Measurements from ENCODE around the gene GRK7.
"Not testable (repeated sequence)": the region's sequence is repeated elsewhere in the genome, so short reads cannot be mapped to it uniquely, and the experiment has no call there.

Gene GRK7

DNA sequence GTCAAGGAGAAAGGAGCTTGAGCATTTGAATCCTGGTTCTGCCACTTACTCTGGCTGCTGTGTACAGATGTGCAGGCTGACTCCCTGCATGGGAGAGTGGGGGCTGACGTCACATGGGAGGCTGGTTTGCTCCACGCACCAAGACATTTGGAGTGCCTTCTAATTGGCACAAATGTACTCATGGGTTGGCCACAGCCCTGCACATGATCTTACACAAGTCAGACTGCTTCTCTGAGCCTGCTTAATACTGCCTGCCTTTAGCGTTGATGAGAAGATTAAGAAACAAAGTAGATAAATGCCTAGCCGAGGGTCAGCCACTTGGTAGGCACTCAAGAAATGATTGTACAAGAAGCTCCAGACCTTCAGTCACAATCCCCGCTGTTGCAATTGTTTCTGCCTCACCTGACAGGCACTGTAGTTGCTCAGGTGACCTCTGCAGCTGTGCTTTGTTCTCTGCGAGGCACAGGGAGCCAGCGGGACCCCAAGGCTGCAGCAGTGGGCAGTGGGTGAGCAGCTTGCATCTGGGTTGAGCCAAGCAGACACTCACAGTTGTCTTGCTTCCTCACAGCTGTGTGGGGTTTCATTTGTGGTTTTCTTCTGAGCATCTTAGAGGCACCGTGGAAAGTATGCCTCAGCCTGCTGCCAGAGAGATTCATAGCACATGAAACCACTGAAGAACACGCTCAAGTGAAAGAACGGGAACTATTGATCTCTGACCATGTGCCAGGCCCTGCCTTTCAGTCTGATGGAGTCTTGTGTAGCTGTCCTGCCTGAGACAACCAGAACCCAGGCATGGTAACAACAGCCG, 33.1 kb downstream of the GRK7 start:
- peak; percentile 43 for DNase-seq (ENCODE audit: low read depth)

DNA sequence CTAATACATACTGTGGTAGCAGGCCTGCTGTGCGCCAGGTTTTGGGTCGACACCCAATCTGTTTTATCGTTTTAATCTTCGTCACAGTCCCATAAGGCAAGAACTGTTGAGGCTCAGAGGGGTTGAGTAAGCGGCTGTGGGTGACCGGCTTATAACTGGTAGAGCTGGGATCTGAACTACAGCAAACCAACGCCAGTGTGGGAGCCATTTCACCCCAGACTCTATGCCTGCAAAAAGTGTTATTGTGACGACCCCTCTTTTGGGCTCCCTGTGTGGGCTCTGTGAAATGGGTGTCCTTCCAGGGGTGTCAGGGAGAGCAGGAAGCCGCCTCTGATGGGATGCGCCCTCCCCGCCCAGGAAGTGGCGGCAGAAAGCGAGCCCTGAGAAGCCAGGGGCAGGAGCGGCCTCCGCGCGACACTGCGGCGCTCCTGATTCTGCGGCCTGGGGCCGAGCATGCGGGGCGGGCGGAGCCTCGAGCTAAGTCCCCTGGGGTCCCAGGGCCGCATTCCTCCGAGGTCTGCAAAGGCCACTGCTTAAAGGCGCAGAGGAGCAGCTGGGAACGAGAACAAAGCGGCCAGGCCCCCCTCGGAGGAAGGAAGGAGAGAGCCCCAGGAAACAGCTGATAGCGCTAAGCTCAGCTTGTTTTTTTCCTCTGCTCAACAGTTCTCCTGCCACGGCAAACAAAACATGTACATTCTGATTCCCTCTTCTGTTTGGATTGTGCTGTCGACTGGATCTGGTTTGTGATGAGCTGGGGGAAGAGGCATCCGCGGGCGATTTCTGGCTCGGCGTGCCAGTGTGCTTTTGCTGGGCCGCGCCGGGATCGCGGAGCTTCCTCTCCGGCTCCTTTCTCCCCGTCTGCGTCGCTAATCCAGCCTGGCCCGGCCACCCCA, 33.9 kb downstream of the GRK7 start:
- DNase-seq (ENCODE audit: low read depth): peak; percentile 16

DNA sequence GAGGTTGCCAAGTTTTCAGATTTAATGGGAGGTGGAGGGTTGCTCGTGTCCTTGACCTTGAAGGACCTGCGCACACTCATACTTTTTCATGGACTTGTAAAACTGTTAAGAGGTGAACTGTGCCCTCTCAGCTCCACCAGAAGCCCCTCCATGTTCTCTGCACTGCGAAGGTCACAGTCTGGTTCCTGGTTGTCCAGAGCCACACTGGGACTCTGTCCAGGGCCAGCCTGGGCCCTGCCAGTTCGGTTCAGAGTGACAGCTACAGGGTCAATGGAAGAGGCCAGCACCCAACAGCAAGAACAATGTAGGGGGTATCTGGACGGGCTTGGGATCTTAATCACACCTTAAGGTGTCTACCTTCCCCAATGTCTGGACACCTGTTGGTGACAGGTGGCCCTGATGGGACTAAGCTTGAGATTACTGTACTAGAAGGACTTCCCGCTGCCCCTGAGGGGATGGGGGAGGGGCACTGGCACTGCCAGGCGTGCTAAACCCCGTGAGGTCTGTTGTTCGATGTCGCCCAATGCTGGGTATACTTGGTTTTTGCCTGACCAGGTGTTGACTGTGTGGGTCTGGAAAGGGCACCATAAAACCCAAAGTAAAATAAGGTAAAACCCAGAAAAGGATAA, 34.7 kb downstream of the GRK7 start:
- no peak for DNase-seq (ENCODE audit: low read depth)

DNA sequence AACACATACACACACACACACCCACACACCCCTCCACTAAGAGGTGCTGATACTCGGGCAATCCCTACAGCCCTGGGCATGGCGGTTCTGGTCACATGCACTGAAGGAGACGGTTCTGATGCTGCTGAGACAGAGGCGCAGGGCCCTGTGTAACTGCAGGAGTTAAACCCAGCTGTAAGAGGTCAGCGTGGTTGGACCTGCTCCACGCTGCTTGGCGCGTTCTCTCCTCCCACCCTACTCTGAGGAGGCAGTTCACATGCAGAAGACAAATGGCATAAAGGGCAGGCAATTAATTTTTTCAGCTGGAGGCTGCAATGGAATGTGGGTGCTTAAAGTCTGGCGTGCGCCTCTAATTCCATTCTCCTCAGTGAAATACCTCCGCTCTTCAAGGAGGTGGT, 35.2 kb downstream of the GRK7 start:
- DNase-seq (ENCODE audit: low read depth): no peak

DNA sequence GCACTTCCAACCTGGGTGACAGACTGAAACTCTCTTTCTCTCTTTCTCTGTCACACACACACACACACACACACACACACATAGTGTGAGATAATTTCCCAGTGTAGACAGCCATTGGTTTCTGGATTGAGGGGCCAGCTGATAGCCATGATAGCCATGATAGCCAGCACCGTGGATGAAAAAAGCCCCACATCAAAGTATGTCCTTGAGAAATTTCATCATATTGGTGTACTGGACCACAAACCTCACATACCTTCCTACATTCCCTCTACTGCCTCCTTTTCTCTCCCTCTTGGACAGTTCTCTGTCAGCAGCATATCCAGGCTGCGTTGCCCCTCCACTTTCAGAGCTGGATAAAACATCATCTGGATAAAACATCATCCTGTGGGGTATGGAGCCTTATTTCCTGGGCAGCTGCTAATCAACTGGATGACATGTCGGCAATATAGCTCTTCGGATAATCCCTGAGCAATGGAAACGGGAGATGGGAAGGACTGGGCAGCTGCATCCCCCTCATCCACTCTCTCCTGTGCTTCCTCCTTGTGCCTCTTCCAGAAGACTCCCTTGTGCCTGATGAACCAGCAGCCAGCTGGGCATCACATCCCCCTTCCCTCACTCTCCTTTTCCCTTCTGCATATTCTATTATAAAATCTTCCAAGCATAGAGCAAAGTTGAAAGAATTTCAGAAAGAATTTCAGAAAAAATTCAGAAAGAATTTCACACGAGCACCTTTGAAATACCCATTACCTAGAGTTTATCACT, 39.3 kb downstream of the GRK7 start:
- DNase-seq (ENCODE audit: low read depth): no peak

DNA sequence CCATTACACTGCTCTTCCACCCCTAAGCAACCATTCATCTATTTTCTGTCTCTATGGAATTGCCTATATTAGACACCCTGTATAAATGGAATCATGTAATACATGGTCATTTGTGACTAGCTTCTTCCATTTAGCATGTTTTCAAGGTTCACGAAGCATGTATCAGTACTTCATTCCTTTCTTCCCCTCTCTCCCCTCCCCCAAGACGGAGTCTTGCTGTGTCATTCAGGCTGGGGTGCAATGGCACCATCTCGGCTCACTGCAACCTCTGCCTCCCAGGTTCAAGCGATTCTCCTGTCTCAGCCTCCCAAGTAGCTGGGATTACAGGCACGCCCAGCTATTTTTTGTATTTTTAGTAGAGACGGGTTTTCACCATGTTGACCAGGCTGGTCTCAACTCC, 40.3 kb downstream of the GRK7 start:
- not testable (repeated sequence) for DNase-seq (ENCODE audit: low read depth)

DNA sequence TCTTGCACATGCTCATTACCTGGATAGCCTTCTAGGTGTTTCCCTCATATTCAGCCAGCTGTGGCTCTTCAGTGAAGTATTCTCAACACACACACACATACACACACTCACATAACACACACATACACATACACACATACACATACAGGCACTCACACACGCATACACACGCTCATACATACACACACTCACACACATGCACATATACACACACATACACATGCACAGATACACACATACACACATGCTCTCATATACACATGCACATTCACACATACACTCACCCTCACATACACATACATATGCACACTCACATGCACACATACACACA, 41.2 kb downstream of the GRK7 start:
- DNase-seq (ENCODE audit: low read depth): no peak

DNA sequence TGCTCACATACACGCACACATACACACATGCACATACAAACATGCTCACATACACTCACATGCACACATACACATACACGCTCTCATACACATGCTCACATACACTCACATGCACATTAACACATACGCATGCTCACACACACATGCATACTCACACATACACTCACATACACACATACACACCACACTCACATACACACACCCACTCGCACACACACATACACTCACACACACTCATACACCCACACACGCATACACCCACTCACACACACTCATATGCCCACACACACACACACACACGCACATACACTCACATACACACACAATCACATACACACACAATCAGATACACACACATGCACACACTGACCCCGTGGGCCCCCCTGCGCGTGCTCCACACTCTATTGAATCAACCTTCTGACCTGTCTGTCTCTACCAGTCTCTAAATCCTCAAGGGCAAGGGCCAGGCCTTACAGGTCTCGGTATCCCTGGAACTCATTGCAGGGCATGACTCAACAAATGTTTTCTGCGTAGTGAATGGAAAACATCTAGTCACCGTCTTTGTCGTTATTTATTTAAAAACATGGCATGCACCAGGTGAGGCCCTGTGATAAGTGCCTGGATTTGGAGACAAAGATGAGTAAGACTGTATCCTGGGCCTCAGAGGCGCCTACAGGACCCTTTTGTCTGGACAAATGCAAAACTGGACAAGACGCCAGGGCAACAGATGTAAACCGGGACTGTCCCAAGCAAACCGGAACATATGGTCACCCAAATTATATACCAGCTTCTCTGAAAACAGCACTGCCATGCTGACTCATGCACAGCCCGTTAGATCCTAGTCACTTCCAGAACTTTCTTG, 41.8 kb downstream of the GRK7 start:
- no peak for DNase-seq (ENCODE audit: low read depth)

DNA sequence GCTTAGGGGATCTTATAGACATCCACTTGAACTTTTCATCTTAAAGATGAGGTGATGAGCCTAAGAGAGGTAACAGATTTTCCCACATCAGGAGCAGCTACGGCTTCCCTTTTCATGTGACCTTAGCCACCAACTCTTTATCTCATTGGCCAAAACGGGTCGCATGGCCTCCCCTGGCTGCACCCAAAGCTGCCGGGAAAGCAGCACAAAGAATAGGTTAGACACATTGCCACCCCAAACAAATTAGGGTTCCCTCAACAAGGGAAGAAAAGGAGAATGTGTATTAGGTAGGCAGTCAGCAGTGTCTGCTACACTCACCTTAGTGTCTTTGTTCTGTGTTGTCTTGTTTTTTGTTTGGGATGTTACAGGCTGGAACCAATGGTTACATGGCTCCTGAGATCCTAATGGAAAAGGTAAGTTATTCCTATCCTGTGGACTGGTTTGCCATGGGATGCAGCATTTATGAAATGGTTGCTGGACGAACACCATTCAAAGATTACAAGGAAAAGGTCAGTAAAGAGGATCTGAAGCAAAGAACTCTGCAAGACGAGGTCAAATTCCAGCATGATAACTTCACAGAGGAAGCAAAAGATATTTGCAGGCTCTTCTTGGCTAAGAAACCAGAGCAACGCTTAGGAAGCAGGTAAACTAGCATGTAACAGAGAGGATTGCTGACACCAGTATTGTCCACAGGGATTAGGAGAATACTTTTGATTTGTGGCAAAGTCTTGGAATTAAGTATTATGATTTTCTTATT, 44.2 kb downstream of the GRK7 start:
- no peak for DNase-seq (ENCODE audit: low read depth)

DNA sequence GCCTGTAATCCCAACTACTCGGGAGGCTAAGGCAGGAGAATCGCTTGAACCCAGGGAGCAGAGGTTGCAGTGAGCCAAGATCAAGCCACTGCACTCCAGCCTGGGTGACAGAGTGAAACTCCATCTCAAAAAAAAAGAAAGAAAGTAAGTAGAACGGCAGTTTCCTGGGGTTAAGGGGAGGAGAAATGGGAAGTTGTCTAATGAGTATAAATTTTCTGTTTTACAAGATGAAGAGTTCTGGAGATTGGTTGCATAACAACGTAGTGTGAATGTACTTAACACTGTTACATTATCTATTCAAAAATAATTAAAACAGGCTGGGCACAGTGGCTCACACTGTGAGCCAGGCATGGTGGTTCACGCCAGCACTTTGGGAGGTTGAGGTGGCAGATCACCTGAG, 45.4 kb downstream of the GRK7 start:
- DNase-seq (ENCODE audit: low read depth): no peak

DNA sequence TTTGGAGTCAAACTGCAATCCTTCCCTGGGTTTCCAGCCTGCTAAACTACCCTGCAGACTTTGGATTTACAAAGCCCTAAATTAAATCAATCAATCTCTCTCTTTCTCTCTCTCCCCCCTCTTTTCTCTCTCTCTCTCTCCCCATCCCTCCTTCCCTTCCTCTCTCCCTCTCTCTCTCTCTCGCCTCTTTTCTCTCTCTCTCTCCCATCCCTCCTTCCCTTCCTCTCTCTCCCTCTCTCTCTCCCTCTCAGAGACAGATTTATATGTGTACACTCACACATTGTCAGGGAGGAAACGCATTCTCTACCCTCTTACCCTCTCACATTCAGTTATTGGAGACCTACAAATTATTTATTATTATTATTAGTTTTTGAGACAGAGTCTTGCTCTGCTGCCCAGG, 47.0 kb downstream of the GRK7 start:
- no peak for DNase-seq (ENCODE audit: low read depth)

DNA sequence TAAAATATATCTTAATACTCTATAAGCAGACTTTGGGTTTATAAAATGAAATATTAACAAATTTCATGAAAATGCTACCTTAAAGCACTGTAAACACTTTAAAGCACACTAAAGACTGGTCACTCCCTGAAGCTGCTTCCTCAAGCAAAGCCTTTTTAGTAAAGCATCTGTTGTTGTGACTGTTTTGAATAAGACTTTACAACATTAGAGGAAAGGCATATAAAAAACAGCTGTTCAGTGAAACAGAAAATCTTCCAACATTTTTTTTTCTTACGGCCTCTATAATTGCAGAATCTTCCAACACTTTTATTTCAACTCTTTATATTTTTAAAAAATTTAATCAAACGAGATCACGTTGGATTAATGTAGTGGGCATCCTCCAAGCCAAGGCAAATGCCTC, 48.1 kb downstream of the GRK7 start:
- DNase-seq (ENCODE audit: low read depth): no peak

DNA sequence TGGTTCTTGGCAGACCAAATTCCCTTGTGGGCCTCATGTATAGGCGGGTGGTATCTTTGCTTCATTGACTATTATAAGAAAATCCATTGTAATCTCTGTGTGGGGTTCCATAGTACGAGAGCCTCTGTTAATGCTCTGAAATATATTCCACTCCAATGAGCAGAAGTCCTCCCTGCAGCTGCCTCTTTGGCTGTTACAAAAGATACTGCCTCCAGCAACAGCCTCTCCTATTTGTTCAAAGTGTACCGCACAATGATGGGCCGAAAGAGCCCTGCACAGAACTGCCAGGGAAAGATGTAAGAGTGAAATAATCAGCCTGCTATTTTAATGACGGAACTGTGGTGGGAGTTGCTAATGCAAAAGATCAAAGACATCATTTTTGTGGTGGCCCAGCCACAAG, 48.9 kb downstream of the GRK7 start:
- DNase-seq (ENCODE audit: low read depth): no peak

DNA sequence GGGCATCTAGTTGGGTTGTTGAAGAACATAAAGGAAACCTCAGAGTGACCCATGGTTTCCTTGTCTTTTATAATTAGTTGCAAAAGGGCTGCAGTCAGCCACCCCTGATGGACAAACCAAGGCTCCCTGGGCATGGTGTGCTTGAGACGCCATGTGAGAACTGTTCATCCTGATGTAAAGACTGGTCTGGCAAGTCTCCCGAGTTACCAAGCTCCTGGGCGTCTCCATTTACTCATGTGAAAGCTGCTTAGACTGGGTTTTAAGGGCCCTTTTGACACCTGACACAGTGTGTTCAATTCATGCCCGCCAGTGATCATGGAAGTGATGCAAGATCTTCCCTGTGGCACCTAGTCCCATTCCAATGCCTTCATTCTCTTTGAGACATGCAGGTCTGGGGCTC, 49.4 kb downstream of the GRK7 start:
- DNase-seq (ENCODE audit: low read depth): no peak

Measured in activated T-cell treated with anti-CD3 and anti-CD28 coated beads for 1 hour (primary cell).